Measurements from ENCODE around the gene SMR3B. TPM values are rescaled to one million over a fixed set of nuclear protein-coding genes. Genes with fewer than 3 reads are reported as not detected.

The SMR3B gene
- not detected for polyA plus RNA-seq (2013, experiment 1 of 2)
- not detected for polyA plus RNA-seq (2013, experiment 2 of 2)

DNA sequence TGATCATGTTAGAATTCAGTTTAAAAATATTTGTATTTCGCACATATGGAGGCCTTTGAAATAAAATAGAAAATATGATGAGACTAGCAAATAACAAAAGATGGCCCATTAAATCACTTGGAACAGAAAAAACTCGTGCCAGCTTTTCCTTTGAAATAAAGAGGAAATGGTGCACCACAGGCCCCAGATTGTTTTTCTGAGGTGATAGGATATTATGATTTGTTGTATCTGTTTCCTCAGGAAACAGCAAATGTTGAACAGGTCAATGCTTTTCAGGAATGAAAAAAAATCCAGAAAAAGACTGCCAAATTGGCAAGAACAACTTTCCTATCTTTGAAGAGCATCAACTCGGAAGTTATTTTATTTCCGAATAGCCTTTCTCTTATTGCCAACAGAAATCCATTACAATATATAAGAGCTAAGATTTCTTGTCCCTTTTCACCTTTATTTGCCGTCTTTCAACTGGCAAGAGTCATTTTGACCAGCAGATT, at the start of gene SMR3B:
SMR3B (plus strand) TSS at position 441 of the 491 bp plus-strand sequence. CDS start 1,380 bp downstream, outside the sequence.
- Histone ChIP-seq H3K27ac (ENCODE audit: low read depth, low read length) (no peak within 1 kb of the TSS), H2BK120ac (ENCODE audit: low read depth, low read length) (no peak within 1 kb of the TSS), H3K4me1 (ENCODE audit: control insufficient read depth, low read depth, low read length) (no peaks in the 10 kb centered on the region), H3K56ac (ENCODE audit: low read length) (no peak within 1 kb of the TSS), H3K4me3 (ENCODE audit: low read length) (no peak within 1 kb of the TSS), H2BK5ac (ENCODE audit: low read length) (no peak within 1 kb of the TSS), H3K23ac (ENCODE audit: low read length) (no peak within 1 kb of the TSS), H3K36me3 (ENCODE audit: control insufficient read depth, insufficient read depth, low read length) (no peaks in the 10 kb centered on the region), H3K79me1 (ENCODE audit: low read length) (no peaks in the 10 kb centered on the region), H3K18ac (ENCODE audit: low read length) (no peak within 1 kb of the TSS), H3K27me3 (ENCODE audit: insufficient read depth, low read length, poor library complexity) (no peaks in the 10 kb centered on the region), H3K79me2 (ENCODE audit: control insufficient read depth, insufficient read depth, low read length) (no peaks in the 10 kb centered on the region), H3K4ac (ENCODE audit: low read depth, low read length) (no peak within 1 kb of the TSS), H4K8ac (ENCODE audit: low read depth, low read length) (no peak within 1 kb of the TSS), H3K9ac (ENCODE audit: low read length) (no peak within 1 kb of the TSS), H4K5ac (ENCODE audit: low read length) (no peak within 1 kb of the TSS), H2BK15ac (replicated peaks; ENCODE audit: low read depth) (no peak within 1 kb of the TSS), H3K4me2 (ENCODE audit: low read length) (no peak within 1 kb of the TSS), H2AK5ac (ENCODE audit: low read length) (no peak within 1 kb of the TSS)
- no CpG with 5 or more reads among the region's 5 CpGs for WGBS (ENCODE audit: extremely low coverage, insufficient coverage, low lambda C conversion rate)
- no peak for DNase-seq

- Histone ChIP-seq H3K79me1 (ENCODE audit: low read length) (no peaks in the 10 kb centered on the region), H3K27me3 (ENCODE audit: insufficient read depth, low read length, poor library complexity) (no peaks in the 10 kb centered on the region), H2BK15ac (replicated peaks; ENCODE audit: low read depth) (no peak within 1 kb of the TSS), H3K27ac (ENCODE audit: low read depth, low read length) (no peak within 1 kb of the TSS), H3K4me2 (ENCODE audit: low read length) (no peak within 1 kb of the TSS), H4K5ac (ENCODE audit: low read length) (no peak within 1 kb of the TSS), H3K4me1 (ENCODE audit: control insufficient read depth, low read depth, low read length) (no peaks in the 10 kb centered on the region), H4K8ac (ENCODE audit: low read depth, low read length) (no peak within 1 kb of the TSS), H3K36me3 (ENCODE audit: control insufficient read depth, insufficient read depth, low read length) (no peaks in the 10 kb centered on the region), H3K18ac (ENCODE audit: low read length) (no peak within 1 kb of the TSS), H3K4me3 (ENCODE audit: low read length) (no peak within 1 kb of the TSS), H3K4ac (ENCODE audit: low read depth, low read length) (no peak within 1 kb of the TSS), H2AK5ac (ENCODE audit: low read length) (no peak within 1 kb of the TSS), H3K23ac (ENCODE audit: low read length) (no peak within 1 kb of the TSS), H3K56ac (ENCODE audit: low read length) (no peak within 1 kb of the TSS), H3K9ac (ENCODE audit: low read length) (no peak within 1 kb of the TSS), H2BK5ac (ENCODE audit: low read length) (no peak within 1 kb of the TSS), H3K79me2 (ENCODE audit: control insufficient read depth, insufficient read depth, low read length) (no peaks in the 10 kb centered on the region), H2BK120ac (ENCODE audit: low read depth, low read length) (no peak within 1 kb of the TSS)
- WGBS (ENCODE audit: extremely low coverage, insufficient coverage, low lambda C conversion rate): no CpG with 5 or more reads among the region's 3 CpGs
- DNase-seq: no peak
Measured at GRCh38 chr4:70334681-70335080, 48.2 kb upstream of the SMR3B start, which contains the start of gene CABS1. Gene CABS1 (plus strand): TSS chr4:70334981. CDS start chr4:70335040, 59 bp downstream.

DNA sequence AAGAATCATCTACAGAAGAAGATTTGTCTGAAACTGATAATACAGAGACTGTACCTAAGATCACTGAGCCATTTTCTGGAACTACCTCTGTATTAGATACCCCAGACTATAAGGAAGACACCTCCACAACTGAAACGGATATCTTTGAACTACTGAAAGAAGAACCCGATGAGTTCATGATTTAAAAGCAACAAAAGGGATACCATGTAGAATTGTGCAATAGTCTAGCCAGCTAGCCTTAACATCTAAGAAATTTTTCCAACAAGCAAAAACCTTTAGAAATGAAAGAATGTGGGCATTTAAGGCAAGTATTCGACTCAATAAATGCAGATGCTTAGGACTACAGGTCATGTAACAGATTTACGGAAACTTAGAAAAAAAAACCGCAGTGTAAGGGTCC, 46.9 kb upstream of the SMR3B start:
- Histone ChIP-seq H3K27ac (ENCODE audit: low read depth, low read length) (no peak overlapping the region), H3K27me3 (ENCODE audit: insufficient read depth, low read length, poor library complexity) (no peaks in the 10 kb centered on the region), H2BK5ac (ENCODE audit: low read length) (no peak overlapping the region), H3K23ac (ENCODE audit: low read length) (no peak overlapping the region), H3K4me2 (ENCODE audit: low read length) (no peak overlapping the region), H3K9ac (ENCODE audit: low read length) (no peak overlapping the region), H3K18ac (ENCODE audit: low read length) (no peak overlapping the region), H2AK5ac (ENCODE audit: low read length) (no peak overlapping the region), H3K4me1 (ENCODE audit: control insufficient read depth, low read depth, low read length) (no peaks in the 10 kb centered on the region), H3K36me3 (ENCODE audit: control insufficient read depth, insufficient read depth, low read length) (no peaks in the 10 kb centered on the region), H4K8ac (ENCODE audit: low read depth, low read length) (no peak overlapping the region), H3K4ac (ENCODE audit: low read depth, low read length) (no peak overlapping the region), H3K79me1 (ENCODE audit: low read length) (no peaks in the 10 kb centered on the region), H3K79me2 (ENCODE audit: control insufficient read depth, insufficient read depth, low read length) (no peaks in the 10 kb centered on the region), H3K4me3 (ENCODE audit: low read length) (no peak overlapping the region), H4K5ac (ENCODE audit: low read length) (no peak overlapping the region), H2BK120ac (ENCODE audit: low read depth, low read length) (no peak overlapping the region), H3K56ac (ENCODE audit: low read length) (no peak overlapping the region), H2BK15ac (replicated peaks; ENCODE audit: low read depth) (no peak overlapping the region)
- no peak for DNase-seq
- WGBS (ENCODE audit: extremely low coverage, insufficient coverage, low lambda C conversion rate): no CpG with 5 or more reads among the region's 5 CpGs

DNA sequence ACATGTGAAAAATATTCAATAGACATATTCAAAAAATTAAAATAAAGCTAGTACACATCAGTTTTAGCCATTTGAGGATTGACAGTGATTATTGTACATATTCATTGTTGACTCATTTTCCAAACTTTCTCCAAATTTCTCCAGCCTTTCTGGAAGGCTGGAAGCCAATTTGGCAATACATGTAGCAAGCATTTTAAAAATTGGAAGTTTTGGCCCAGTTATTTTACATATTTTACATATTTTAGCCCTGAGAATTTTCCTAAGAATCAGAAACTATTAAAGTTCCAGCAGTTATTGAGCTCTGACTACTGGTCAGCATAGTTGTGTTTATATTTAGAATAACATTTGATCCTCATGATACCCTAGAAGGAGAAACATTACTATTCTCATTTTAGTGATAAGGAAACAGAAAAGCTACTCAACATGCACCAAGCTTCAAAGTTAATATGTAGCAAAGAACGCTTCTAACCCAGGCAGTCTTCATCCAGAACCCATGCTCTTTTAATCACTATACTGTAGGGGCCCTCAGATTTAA, 45.0 kb upstream of the SMR3B start:
- Histone ChIP-seq H2BK5ac (ENCODE audit: low read length) (no peak overlapping the region), H2BK120ac (ENCODE audit: low read depth, low read length) (no peak overlapping the region), H3K4me2 (ENCODE audit: low read length) (no peak overlapping the region), H3K36me3 (ENCODE audit: control insufficient read depth, insufficient read depth, low read length) (no peaks in the 10 kb centered on the region), H3K9ac (ENCODE audit: low read length) (no peak overlapping the region), H3K18ac (ENCODE audit: low read length) (no peak overlapping the region), H2BK15ac (replicated peaks; ENCODE audit: low read depth) (no peak overlapping the region), H3K79me1 (ENCODE audit: low read length) (no peaks in the 10 kb centered on the region), H3K56ac (ENCODE audit: low read length) (no peak overlapping the region), H3K23ac (ENCODE audit: low read length) (no peak overlapping the region), H3K27ac (ENCODE audit: low read depth, low read length) (no peak overlapping the region), H3K79me2 (ENCODE audit: control insufficient read depth, insufficient read depth, low read length) (no peaks in the 10 kb centered on the region), H3K4me3 (ENCODE audit: low read length) (no peak overlapping the region), H3K4ac (ENCODE audit: low read depth, low read length) (no peak overlapping the region), H2AK5ac (ENCODE audit: low read length) (no peak overlapping the region), H4K8ac (ENCODE audit: low read depth, low read length) (no peak overlapping the region), H3K27me3 (ENCODE audit: insufficient read depth, low read length, poor library complexity) (no peaks in the 10 kb centered on the region), H4K5ac (ENCODE audit: low read length) (no peak overlapping the region), H3K4me1 (ENCODE audit: control insufficient read depth, low read depth, low read length) (no peaks in the 10 kb centered on the region)
- no CpG with 5 or more reads among the region's 1 CpG for WGBS (ENCODE audit: extremely low coverage, insufficient coverage, low lambda C conversion rate)
- DNase-seq: no peak

- no peak overlapping the region for H3K23ac ChIP-seq (ENCODE audit: low read length)
- no peak overlapping the region for H4K8ac ChIP-seq (ENCODE audit: low read depth, low read length)
- no peak overlapping the region for H2BK5ac ChIP-seq (ENCODE audit: low read length)
- no peak overlapping the region for H2BK15ac ChIP-seq (replicated peaks; ENCODE audit: low read depth)
- no peaks in the 10 kb centered on the region for H3K79me2 ChIP-seq (ENCODE audit: control insufficient read depth, insufficient read depth, low read length)
- H3K27ac ChIP-seq (ENCODE audit: low read depth, low read length): no peak overlapping the region
- no peak overlapping the region for H3K4ac ChIP-seq (ENCODE audit: low read depth, low read length)
- no peaks in the 10 kb centered on the region for H3K36me3 ChIP-seq (ENCODE audit: control insufficient read depth, insufficient read depth, low read length)
- no peaks in the 10 kb centered on the region for H3K4me1 ChIP-seq (ENCODE audit: control insufficient read depth, low read depth, low read length)
- no peak for DNase-seq
- H3K9ac ChIP-seq (ENCODE audit: low read length): no peak overlapping the region
- no CpG with 5 or more reads among the region's 1 CpG for WGBS (ENCODE audit: extremely low coverage, insufficient coverage, low lambda C conversion rate)
- no peaks in the 10 kb centered on the region for H3K79me1 ChIP-seq (ENCODE audit: low read length)
- H4K5ac ChIP-seq (ENCODE audit: low read length): no peak overlapping the region
- no peak overlapping the region for H3K4me3 ChIP-seq (ENCODE audit: low read length)
- no peak overlapping the region for H3K56ac ChIP-seq (ENCODE audit: low read length)
- no peak overlapping the region for H3K4me2 ChIP-seq (ENCODE audit: low read length)
- H2AK5ac ChIP-seq (ENCODE audit: low read length): no peak overlapping the region
- H2BK120ac ChIP-seq (ENCODE audit: low read depth, low read length): no peak overlapping the region
- no peaks in the 10 kb centered on the region for H3K27me3 ChIP-seq (ENCODE audit: insufficient read depth, low read length, poor library complexity)
- no peak overlapping the region for H3K18ac ChIP-seq (ENCODE audit: low read length)
Measured at GRCh38 chr4:70356185-70356584, 26.7 kb upstream of the SMR3B start.

DNA sequence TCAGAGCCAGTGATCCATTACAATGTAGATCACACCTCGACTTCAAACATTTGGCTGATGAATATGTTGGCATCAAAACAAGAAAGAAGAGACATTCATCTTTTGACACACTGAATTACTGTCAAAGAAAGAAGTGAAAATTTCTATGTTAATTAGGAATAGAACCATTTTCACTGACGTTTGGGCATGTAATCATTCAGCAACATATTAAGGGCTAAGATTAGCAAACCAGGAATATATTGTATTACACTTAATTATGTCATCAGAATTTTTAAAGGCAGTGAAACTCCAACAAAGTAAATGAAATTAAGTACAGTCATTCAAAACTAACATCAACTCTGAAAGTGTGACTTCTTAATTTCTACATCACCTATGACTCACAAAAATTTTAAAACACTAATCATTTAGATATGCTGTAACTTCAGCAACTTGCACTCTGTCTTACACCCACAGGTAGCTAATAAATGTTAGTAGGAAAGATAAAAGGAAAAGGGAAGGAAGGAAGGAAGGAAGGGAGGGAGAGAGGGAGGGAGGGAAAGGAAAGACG, 23.7 kb upstream of the SMR3B start:
- Histone ChIP-seq H3K27me3 (ENCODE audit: insufficient read depth, low read length, poor library complexity) (no peaks in the 10 kb centered on the region), H3K4me3 (ENCODE audit: low read length) (no peak overlapping the region), H4K5ac (ENCODE audit: low read length) (no peak overlapping the region), H3K56ac (ENCODE audit: low read length) (no peak overlapping the region), H3K4me1 (ENCODE audit: control insufficient read depth, low read depth, low read length) (no peaks in the 10 kb centered on the region), H3K4ac (ENCODE audit: low read depth, low read length) (no peak overlapping the region), H2BK120ac (ENCODE audit: low read depth, low read length) (no peak overlapping the region), H3K18ac (ENCODE audit: low read length) (no peak overlapping the region), H3K79me1 (ENCODE audit: low read length) (no peaks in the 10 kb centered on the region), H3K9ac (ENCODE audit: low read length) (no peak overlapping the region), H3K79me2 (ENCODE audit: control insufficient read depth, insufficient read depth, low read length) (no peaks in the 10 kb centered on the region), H4K8ac (ENCODE audit: low read depth, low read length) (no peak overlapping the region), H3K23ac (ENCODE audit: low read length) (no peak overlapping the region), H3K4me2 (ENCODE audit: low read length) (no peak overlapping the region), H2BK15ac (replicated peaks; ENCODE audit: low read depth) (no peak overlapping the region), H2BK5ac (ENCODE audit: low read length) (no peak overlapping the region), H3K36me3 (ENCODE audit: control insufficient read depth, insufficient read depth, low read length) (no peaks in the 10 kb centered on the region), H3K27ac (ENCODE audit: low read depth, low read length) (no peak overlapping the region), H2AK5ac (ENCODE audit: low read length) (no peak overlapping the region)
- no peak for DNase-seq
- WGBS (ENCODE audit: extremely low coverage, insufficient coverage, low lambda C conversion rate): no CpG with 5 or more reads among the region's 3 CpGs

All from mesendoderm (in vitro differentiated cells).